Measurements from ENCODE around the gene PKD1.
"Not testable (repeated sequence)": the region's sequence is repeated elsewhere in the genome, so short reads cannot be mapped to it uniquely, and the experiment has no call there.

Gene PKD1

DNA sequence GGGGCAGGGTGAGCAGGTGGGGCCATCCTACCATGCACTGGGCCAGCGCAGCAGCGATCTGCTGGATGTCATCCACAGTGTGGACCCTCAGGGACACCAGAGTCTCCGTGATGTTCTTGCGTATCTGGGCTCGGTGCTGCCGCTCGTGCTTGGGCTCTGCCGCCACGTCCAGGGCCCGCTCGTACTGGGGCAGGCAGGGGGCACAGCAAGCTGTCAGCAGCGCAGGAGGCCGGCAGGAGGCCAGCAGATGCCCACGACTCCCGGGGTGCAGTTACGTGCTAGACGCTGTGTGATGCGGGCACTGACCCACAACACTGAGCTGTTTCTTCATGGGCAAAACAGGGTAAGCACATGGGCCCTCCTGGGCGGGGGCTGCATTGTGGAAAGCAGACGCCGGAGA lies 30.4 kb downstream of the PKD1 start:
- DNase-seq, result not testable (repeated sequence)

DNA sequence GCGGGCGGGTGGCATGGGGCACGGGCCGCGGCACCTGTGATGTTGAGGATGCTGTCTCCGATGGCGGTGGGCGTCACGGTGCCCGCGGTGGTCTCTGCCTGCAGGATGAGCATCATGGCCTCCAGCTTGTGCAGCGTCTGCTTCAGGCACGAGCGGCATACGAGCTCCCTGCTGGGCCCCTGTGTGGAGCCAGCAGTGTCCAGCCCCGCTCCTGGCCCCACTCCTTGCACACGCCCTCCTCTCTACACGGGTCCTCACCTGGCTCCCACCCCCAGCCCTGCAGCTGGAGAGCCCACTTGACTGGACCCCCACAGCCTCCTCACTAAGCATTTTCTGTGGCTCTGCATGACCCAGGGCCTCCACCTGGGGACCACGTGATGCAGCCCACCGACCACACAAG lies 31.2 kb downstream of the PKD1 start:
- DNase-seq, result not testable (repeated sequence)

DNA sequence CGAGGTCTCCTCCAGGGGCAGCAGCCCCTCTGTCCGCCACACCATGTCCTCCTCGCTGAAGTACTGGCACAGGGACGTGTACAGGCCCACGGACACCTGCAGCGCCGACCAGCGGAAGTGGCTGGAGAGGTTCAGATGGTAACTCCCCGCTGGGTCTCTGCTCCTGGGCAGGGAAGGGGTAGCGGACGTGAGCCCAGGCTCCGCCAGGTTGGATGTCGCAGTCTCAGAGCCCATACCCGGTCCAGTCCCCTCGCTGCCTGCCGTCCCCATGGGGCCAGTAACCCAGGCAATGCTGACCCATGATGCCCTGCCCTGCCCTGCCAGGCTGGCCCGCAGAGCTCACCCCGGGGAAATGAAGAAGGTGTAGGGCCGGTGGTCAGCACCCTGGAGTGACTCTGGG lies 33.2 kb downstream of the PKD1 start:
- DNase-seq, result no peak

DNA sequence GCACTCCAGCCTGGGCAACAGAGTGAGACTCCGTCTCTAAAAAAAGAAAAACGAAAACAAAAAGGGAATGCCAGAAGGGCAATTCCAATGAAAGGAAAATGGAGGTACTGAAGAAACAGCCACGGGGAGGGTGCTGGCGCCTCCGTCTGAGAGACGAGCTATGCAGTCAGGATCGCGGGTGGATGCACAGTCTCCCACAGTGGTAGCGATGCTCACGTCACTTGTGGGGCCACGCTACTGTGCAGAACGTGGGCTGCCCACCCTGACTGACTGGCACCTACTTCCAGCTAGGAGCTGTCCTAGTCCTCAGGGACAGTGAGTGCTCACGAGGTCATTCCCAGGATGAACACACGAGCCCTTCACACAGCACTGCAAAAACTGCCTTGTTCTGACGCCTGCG lies 34.1 kb downstream of the PKD1 start:
- DNase-seq, result not testable (repeated sequence)

GRCh38 chr16:2097689-2098088 lies 38.0 kb downstream of the PKD1 start:
- DNase-seq, result not testable (repeated sequence)

DNA sequence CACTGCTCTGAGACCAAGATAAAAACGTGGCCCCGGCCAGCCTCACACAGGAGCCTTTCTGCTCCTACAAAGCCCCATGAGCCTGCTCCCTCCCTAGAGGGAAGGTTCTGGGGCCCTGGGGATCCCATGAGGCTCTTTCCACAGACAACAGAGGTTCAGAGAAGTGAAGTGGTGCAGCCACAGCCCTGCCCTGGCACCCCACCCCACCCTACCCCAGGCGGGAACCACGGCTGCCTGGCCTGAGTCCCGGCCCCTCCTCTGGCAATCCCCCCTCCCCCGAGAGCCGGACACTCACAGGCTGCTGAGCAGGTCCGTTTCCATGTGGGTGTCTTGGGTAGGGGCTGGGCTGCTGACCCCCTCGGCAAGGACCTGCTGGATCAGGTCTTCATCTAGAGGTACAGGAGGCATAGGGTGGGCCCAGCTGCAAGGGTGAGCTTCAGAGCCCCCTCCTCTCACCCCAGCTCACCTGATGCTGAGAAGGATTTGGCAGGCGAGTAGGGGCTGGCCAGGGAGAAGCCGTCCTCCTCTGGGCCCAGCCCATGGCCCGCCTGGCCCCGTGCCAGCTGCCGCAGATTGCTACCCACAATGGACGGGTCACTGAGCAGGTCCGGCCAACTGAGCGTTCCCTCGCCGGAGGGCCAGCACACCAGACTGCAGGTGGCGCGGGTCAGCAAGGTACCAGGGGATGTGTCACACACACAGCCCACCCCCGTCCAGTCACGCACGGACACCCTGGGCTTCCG lies 38.7 kb downstream of the PKD1 start:
- DNase-seq, result no peak

- no peak for DNase-seq
Observed at GRCh38 chr16:2095918-2096582, 39.6 kb downstream of the PKD1 start.

DNA sequence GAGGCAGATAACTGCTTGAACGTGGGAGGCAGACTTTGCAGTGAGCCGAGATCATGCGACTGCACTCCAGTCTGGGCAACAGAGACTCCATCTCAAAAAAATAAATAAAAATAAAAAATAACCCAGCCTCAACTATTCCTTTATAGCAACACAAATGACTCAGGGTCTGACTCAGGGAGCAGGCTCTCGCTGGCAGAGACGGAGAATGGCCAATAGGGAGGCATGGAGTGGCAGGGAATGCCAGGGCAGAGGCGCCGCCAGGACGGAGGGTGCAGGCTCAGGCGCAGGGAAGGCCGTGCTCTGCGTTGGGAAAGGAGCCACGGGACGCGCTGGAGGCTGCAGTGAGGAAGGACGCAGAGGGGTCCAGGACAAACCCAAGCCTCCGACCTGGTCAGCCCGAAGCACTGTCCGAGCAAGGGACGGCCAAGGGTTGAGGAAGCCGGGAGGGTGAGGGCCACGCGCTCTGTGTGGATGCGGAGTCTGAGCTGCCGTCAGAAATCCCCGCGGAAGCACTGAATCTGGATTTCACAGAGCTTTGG lies 40.3 kb downstream of the PKD1 start:
- DNase-seq, result no peak

GRCh38 chr16:2093793-2094192 lies 41.9 kb downstream of the PKD1 start:
- DNase-seq, result no peak

GRCh38 chr16:2092866-2093265 lies 42.8 kb downstream of the PKD1 start:
- DNase-seq, result no peak

- DNase-seq, result no peak
Observed at GRCh38 chr16:2092256-2092620, 43.5 kb downstream of the PKD1 start.

DNA sequence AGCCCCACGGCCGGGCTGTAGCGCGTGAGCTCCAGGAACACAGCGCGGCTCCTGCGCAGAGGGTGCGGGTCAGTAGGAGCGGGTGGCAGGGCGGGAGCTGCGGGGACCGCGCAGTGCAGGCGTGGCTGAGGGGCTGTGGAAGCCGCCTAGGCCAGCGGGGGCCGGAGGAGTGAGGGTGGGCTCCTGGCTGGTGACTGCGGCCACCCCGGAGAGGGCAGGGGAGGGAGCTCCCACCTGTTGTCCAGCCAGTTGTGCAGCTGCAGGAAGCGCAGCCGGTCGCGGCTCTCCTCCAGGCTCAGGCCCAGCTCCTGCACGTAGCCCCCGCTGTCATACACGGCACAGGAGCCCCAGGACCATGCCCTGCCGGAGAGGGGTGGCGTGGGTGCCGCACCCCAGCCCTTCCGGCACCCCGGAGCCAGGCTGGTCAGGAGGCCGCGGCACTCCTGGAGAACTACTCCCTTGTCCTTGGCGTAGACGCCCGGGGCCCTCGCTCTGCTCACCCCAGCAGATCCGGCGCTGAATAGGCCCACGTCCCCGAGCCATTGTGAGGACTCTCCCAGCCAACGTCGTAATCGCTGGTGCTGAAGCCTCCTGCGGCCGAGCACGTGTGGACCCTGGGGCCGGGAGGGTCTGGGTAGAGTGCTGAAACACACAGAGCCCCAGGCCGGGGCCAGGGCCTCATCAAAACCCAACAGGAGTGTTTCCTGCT lies 44.0 kb downstream of the PKD1 start:
- no peak for DNase-seq

DNA sequence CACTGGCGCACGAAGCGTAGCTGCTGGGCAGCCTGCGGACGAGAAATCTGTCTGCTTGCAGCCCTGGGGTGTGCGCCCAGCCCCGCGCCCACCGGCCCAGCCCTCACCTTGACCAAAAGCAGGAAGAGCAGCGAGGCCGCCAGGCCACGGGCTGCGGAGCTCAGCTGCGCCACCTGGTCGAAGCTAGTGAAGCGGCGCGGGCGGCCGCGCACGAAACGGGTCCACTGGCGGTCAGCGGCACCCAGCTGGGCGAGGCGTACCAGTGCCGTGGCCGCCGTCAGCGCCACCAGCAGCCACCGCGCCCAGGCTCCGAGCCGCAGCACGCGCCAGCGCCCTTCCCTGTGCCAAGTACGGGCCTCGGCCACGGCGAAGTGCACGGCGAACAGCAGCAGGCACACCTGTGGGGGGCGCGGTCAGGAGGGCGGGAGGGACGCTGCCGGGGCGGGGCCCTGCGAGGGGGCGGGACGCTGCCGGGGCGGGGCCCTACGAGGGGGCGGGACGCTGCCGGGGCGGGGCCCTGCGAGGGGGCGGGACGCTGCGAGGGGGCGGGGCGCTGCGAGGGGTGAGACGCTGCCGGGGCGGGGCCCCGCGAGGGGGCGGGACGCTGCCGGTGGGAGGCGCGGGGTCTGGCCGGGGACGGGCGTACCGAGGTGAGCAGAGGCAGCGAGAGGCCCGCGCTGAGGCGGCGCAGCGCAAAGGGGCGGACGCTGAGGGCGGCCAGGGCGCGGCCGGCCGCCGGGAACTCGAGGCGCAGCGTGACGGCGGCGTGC lies 44.7 kb downstream of the PKD1 start:
- DNase-seq, result no peak

- DNase-seq, result no peak
Observed at GRCh38 chr16:2090481-2090776, 45.3 kb downstream of the PKD1 start.

GRCh38 chr16:2089706-2090480 lies 45.8 kb downstream of the PKD1 start:
- no peak for DNase-seq

DNA sequence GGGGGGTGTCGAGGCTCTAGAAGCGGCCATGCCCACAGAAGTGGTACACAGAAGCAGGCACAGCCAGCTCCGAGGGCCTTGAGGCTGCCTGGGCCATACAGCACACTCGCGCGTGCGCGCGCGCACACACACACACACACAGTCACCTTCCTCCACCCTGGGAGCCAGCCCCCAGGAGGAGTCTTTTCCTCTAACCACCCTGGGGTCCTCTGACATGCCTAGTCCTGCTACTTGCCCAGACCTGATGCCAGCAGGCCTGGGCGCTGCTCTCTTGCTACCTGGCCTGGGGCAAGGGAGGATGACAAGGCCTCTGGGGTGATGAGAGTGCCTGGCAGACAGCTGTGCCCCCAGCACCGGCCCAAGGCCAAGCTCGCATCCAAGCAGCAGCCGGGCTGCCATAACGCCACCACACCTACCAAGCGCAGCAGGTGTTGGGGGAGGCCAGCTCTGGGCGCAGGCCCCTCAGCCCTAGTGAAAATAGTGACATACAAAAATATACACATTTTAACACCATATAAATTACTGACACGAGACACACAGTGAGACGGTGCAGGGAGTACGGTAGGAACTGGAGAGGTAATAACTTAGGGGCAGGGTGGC lies 46.8 kb downstream of the PKD1 start:
- DNase-seq, result no peak

DNA sequence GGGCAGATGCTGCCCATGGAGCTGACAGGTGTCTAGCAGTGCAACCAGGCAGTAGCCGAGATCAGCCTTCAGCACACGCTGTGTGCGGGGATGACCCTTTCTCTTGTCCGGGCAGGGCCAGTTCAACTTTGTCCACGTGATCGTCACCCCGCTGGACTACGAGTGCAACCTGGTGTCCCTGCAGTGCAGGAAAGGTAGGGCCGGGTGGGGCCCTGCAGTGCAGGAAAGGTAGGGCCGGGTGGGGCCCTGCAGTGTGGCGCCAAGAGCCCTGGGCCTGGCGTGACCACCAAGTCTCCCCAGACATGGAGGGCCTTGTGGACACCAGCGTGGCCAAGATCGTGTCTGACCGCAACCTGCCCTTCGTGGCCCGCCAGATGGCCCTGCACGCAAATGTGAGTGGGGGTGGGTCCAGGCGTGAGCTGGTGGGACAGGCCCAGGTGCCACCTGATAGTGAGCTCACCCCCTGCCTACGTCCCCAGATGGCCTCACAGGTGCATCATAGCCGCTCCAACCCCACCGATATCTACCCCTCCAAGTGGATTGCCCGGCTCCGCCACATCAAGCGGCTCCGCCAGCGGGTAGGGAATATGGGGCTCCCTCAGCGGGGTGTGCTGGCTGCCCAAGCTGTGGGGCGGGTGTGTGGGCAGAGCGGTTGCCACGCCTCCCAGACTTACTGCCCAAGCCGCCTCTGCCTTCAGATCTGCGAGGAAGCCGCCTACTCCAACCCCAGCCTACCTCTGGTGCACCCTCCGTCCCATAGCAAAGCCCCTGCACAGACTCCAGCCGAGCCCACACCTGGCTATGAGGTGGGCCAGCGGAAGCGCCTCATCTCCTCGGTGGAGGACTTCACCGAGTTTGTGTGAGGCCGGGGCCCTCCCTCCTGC lies 47.7 kb downstream of the PKD1 start:
- DNase-seq, result no peak

- no peak for DNase-seq
Observed at GRCh38 chr16:2086812-2087747, 48.6 kb downstream of the PKD1 start.

GRCh38 chr16:2086106-2086742 lies 49.5 kb downstream of the PKD1 start:
- no peak for DNase-seq
